Measurements from ENCODE around the gene DDX17.

GRCh38 chr22:38465673-38466490 lies 40.2 kb downstream of the DDX17 start:
- TF ChIP-seq CTCF (conservative IDR thresholded peaks at IDR 0.05; ENCODE audit: low read length) = no peak
- TF ChIP-seq EZH2phosphoT487 (IDR thresholded peaks at IDR 0.05; ENCODE audit: borderline replicate concordance, low read depth, low read length) = no peak
